OCI-LY3 (cell line): ENCODE results near the gene MAGI1.

Experiments used
- H2AFZ ChIP-seq: fragments of 200-600, 300-600 bp; shearing (Covaris generic); 2 replicates; pipeline ENCODE4 v1.6.0; 2014; ENCODE audit warnings: antibody characterized with exemption, low read depth, low read length
- H3K27ac ChIP-seq: fragments of 200-600, 300-600 bp; sonication (generic); 2 replicates; pipeline ENCODE4 v1.5.1; 2014; ENCODE audit warnings: mild to moderate bottlenecking, low read length, moderate library complexity, mixed read lengths
- H3K27me3 ChIP-seq: fragments of 200-600, 300-600 bp; sonication (generic); 2 replicates; pipeline ENCODE4 v1.6.1; 2014; ENCODE audit warnings: low read depth, low read length, mixed read lengths
- H3K36me3 ChIP-seq: fragments of 200-600, 300-600 bp; sonication (generic); replicated peaks from 2 replicates; pipeline ENCODE3; 2014; ENCODE audit warnings: low read depth, low read length, mixed read lengths
- H3K4me1 ChIP-seq: fragments of 300-600, 200-600 bp; sonication (generic); 2 replicates; pipeline ENCODE4 v1.6.1; 2014; ENCODE audit warnings: low read length, mixed read lengths
- H3K4me2 ChIP-seq: fragments of 200-600, 300-600 bp; sonication (generic); 2 replicates; pipeline ENCODE4 v1.6.1; 2014; ENCODE audit warnings: low read length, mixed read lengths
- H3K4me3 ChIP-seq: fragments of 300-600, 200-600 bp; sonication (generic); 2 replicates; pipeline ENCODE4 v1.5.1; 2014; ENCODE audit warnings: antibody characterized with exemption, mild to moderate bottlenecking, low read length, moderate library complexity
- H3K79me2 ChIP-seq: fragments of 300-600, 200-600 bp; shearing (Covaris generic); 2 replicates; pipeline ENCODE4 v1.6.1; 2014; ENCODE audit warnings: mild to moderate bottlenecking, low read length, mixed read lengths
- H3K9ac ChIP-seq: fragments of 300-600, 200-600 bp; shearing (Covaris generic); 2 replicates; pipeline ENCODE4 v1.6.0; 2014; ENCODE audit warnings: mild to moderate bottlenecking, low read length, moderate library complexity
- H3K9me3 ChIP-seq: fragments of 200-600, 300-600 bp; shearing (Covaris generic); 2 replicates; pipeline ENCODE4 v1.6.1; 2014; ENCODE audit warnings: low read length, mixed read lengths; ENCODE audit not compliant: insufficient read depth
- H4K20me1 ChIP-seq: fragments of 200-600, 300-600 bp; sonication (generic); 2 replicates; pipeline ENCODE4 v1.6.1; 2016; ENCODE audit warnings: low read length, mixed read lengths; ENCODE audit not compliant: insufficient read depth
- EZH2phosphoT487 ChIP-seq: fragments of 200-600 bp; shearing (Covaris generic); IDR thresholded peaks from 2 replicates; pipeline ENCODE4 v1.6.1; 2018; ENCODE audit warnings: antibody characterized with exemption, mixed run types, low read depth
- TF ChIP-seq, protein P1 (sequence below): fragments of 200-600, 300-600 bp; sonication (generic); IDR thresholded peaks from 2 replicates; pipeline ENCODE4 v1.5.1; 2014; ENCODE audit warnings: antibody characterized with exemption, low read length, low read depth

Gene MAGI1

DNA sequence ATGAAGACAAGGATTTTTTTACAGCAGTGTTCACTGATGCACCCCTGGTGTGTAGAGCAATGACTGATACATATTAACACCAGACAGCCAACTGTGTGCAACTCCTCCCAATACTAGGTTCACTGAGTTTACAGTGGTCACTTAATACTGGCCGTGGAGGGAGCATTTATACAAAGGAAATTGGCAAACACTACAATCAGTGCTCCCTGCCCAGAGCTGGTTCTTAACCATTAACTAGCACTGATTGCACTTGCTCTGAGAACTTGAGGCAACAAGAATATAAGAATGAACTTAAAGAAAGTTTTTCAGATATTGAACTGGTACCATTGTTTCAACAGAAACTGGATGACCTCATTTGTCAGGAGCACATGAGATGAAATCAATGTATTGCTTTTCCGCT is 110.6 kb downstream of the MAGI1 start:
- H3K27ac ChIP-seq = no peak overlapping the region
- no peaks in the 10 kb centered on the region; the same call in 1 of the 2 replicates for H3K9me3 ChIP-seq
- H3K27me3 ChIP-seq = peaks cover 9% of the 10 kb centered on the region
- no peak overlapping the region for H3K4me2 ChIP-seq
- no peak overlapping the region for H3K4me3 ChIP-seq
- H3K79me2 ChIP-seq = no peaks in the 10 kb centered on the region
- H3K4me1 ChIP-seq = no peaks in the 10 kb centered on the region
- H3K36me3 ChIP-seq = no peaks in the 10 kb centered on the region
- H3K9ac ChIP-seq = no peak overlapping the region
- no peak overlapping the region for H2AFZ ChIP-seq
- no peak for TF ChIP-seq EZH2phosphoT487
- TF ChIP-seq, protein P1, sequence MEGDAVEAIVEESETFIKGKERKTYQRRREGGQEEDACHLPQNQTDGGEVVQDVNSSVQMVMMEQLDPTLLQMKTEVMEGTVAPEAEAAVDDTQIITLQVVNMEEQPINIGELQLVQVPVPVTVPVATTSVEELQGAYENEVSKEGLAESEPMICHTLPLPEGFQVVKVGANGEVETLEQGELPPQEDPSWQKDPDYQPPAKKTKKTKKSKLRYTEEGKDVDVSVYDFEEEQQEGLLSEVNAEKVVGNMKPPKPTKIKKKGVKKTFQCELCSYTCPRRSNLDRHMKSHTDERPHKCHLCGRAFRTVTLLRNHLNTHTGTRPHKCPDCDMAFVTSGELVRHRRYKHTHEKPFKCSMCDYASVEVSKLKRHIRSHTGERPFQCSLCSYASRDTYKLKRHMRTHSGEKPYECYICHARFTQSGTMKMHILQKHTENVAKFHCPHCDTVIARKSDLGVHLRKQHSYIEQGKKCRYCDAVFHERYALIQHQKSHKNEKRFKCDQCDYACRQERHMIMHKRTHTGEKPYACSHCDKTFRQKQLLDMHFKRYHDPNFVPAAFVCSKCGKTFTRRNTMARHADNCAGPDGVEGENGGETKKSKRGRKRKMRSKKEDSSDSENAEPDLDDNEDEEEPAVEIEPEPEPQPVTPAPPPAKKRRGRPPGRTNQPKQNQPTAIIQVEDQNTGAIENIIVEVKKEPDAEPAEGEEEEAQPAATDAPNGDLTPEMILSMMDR = no peak
- no peaks in the 10 kb centered on the region for H4K20me1 ChIP-seq

DNA sequence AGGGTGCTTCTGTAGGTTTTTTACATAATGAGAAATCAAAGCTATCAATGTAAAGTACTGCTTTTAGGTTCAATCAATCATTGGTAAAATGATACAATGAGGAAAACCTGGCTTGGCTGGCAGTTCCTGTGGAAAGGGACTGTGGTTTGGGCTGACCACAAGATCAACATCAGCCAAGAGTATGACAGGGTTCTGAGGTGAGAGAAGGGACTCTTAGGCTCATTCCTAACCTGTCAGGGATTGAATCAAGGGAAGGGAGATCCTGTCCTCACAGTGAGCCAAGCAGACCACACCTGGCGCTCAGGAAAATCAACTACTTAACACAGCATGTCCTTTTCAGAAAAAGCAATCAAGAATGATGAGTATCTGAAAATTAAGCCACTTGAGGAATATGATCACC is 111.1 kb downstream of the MAGI1 start:
- H3K36me3 ChIP-seq = no peaks in the 10 kb centered on the region
- H3K27me3 ChIP-seq = peaks cover 9% of the 10 kb centered on the region
- no peaks in the 10 kb centered on the region for H4K20me1 ChIP-seq
- no peaks in the 10 kb centered on the region; the same call in 1 of the 2 replicates for H3K9me3 ChIP-seq
- no peak overlapping the region for H3K27ac ChIP-seq
- TF ChIP-seq EZH2phosphoT487 = no peak
- TF ChIP-seq, protein P1 = no peak
- no peaks in the 10 kb centered on the region for H3K4me1 ChIP-seq
- no peaks in the 10 kb centered on the region for H3K79me2 ChIP-seq
- no peak overlapping the region for H3K4me2 ChIP-seq
- H3K9ac ChIP-seq = no peak overlapping the region
- H2AFZ ChIP-seq = no peak overlapping the region
- no peak overlapping the region for H3K4me3 ChIP-seq

DNA sequence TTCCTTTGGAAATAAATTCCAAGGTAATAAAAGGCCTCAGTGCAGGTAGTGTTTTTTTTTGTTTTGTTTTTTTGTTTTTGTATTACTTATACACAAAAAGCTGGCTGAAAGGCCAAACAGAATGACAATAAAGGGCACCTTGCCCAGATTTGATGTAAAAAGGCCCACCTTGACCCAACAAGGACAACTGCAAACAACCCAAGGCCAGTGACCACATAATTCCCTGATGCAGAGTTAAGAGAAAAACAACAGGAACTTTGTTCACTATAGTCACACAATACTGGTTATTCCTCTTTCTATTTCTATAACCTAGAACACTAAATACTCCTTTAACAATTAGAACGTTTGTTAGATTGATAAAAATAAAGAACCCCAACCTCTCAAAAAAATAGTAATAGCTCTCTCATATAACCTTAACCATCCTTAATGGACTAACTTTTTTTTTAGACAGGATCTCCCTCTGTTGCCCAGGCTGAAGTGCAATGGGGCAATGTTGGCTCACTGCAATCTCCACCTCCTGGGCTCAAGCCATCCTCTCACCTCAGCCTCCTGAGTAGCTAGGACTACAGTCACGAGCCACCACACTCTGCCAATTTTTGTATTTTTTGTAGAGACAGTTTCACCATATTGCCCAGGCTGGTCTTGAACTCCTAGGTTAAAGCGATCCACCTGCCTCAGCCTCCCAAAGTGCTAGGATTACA is 113.3 kb downstream of the MAGI1 start:
- no peaks in the 10 kb centered on the region for H3K79me2 ChIP-seq
- no peak overlapping the region for H3K9ac ChIP-seq
- no peak overlapping the region for H3K27ac ChIP-seq

DNA sequence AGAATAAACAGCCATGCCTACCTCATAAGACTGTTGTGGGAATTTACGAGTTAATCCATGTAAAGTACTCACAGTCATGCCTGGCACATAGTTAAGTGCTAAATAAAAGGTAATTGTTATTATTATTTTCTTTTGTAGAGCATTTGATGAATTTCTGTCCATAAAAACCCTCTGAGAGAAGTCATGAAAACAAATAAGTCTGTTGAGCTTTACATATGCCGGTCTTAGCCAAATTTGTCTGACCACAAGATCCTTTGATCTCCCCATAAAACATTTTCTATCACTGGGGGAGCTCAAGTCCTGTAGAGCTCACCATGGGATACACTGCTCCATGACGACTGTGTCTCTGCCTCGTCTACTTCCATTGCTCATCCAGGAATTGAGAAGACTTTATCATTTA is 114.0 kb downstream of the MAGI1 start:
- H3K4me1 ChIP-seq = no peaks in the 10 kb centered on the region
- H3K4me2 ChIP-seq = no peak overlapping the region
- H2AFZ ChIP-seq = no peak overlapping the region
- no peaks in the 10 kb centered on the region for H4K20me1 ChIP-seq
- no peak overlapping the region for H3K4me3 ChIP-seq
- no peaks in the 10 kb centered on the region for H3K36me3 ChIP-seq
- H3K27me3 ChIP-seq = peaks cover 9% of the 10 kb centered on the region
- H3K79me2 ChIP-seq = no peaks in the 10 kb centered on the region
- no peak overlapping the region for H3K9ac ChIP-seq
- no peak overlapping the region for H3K27ac ChIP-seq
- no peaks in the 10 kb centered on the region for H3K9me3 ChIP-seq
- TF ChIP-seq, protein P1 = no peak
- no peak for TF ChIP-seq EZH2phosphoT487

More for the DNA sequence above, 113.3 kb downstream of the MAGI1 start:
- H3K4me2 ChIP-seq = no peak overlapping the region
- H4K20me1 ChIP-seq = no peaks in the 10 kb centered on the region
- H3K36me3 ChIP-seq = no peaks in the 10 kb centered on the region
- no peaks in the 10 kb centered on the region for H3K4me1 ChIP-seq
- H3K4me3 ChIP-seq = no peak overlapping the region
- H3K9me3 ChIP-seq = no peaks in the 10 kb centered on the region
- H3K27me3 ChIP-seq = peaks cover 9% of the 10 kb centered on the region
- no peak overlapping the region for H2AFZ ChIP-seq
- TF ChIP-seq, protein P1 = no peak
- no peak for TF ChIP-seq EZH2phosphoT487
